A204.1 (cell line): ENCODE measurements around the gene USP33.
"Not testable (repeated sequence)": the region's sequence is repeated elsewhere in the genome, so short reads cannot be mapped to it uniquely, and the experiment has no call there.

Source experiments
- FAIRE-seq: peaks from 2 replicates; lab custom pipeline; 2012; peaks lifted over from hg19 to GRCh38; lab: Jason Lieb, UNC

Gene USP33

GRCh38 chr1:77739235-77739634 lies 20.4 kb downstream of the USP33 start:
- no peak for FAIRE-seq

- no peak for FAIRE-seq
Observed at GRCh38 chr1:77732090-77732489, 27.6 kb downstream of the USP33 start.

- no peak for FAIRE-seq
Observed at GRCh38 chr1:77725706-77726105, 33.9 kb downstream of the USP33 start.

- FAIRE-seq = no peak
Observed at GRCh38 chr1:77718181-77718580, 41.5 kb downstream of the USP33 start.

GRCh38 chr1:77716065-77716464 lies 43.6 kb downstream of the USP33 start:
- FAIRE-seq = no peak

GRCh38 chr1:77709727-77710126 lies 49.9 kb downstream of the USP33 start:
- no peak for FAIRE-seq

GRCh38 chr1:77706321-77706720 lies 53.3 kb downstream of the USP33 start:
- no peak for FAIRE-seq

GRCh38 chr1:77704736-77705135 lies 54.9 kb downstream of the USP33 start:
- FAIRE-seq = no peak

- FAIRE-seq = not testable (repeated sequence)
Observed at GRCh38 chr1:77699673-77700072, 60.0 kb downstream of the USP33 start.

GRCh38 chr1:77697441-77697840 lies 62.2 kb downstream of the USP33 start:
- no peak for FAIRE-seq

- FAIRE-seq = no peak
Observed at GRCh38 chr1:77688939-77689338, 70.7 kb downstream of the USP33 start.

- no peak for FAIRE-seq
Observed at GRCh38 chr1:77687519-77687906, 72.1 kb downstream of the USP33 start.

- no peak for FAIRE-seq
Observed at GRCh38 chr1:77686796-77687518, 72.7 kb downstream of the USP33 start.

GRCh38 chr1:77683160-77684148 lies 76.2 kb downstream of the USP33 start:
- no peak for FAIRE-seq

GRCh38 chr1:77682460-77683159 lies 77.0 kb downstream of the USP33 start, which contains the start of gene ZZZ3:
ZZZ3 (minus strand) TSS chr1:77682658; CDS start chr1:77633354, 49,304 bp downstream.
- peak; percentile 52 for FAIRE-seq

- no peak for FAIRE-seq
Observed at GRCh38 chr1:77680173-77680572, 79.5 kb downstream of the USP33 start.

- no peak for FAIRE-seq
Observed at GRCh38 chr1:77678660-77679610, 80.7 kb downstream of the USP33 start.

- FAIRE-seq = not testable (repeated sequence)
Observed at GRCh38 chr1:77674807-77675206, 84.8 kb downstream of the USP33 start.

GRCh38 chr1:77673716-77674355 lies 85.8 kb downstream of the USP33 start:
- FAIRE-seq = no peak

- no peak for FAIRE-seq
Observed at GRCh38 chr1:77673030-77673429, 86.6 kb downstream of the USP33 start.

GRCh38 chr1:77672374-77672773 lies 87.3 kb downstream of the USP33 start:
- no peak for FAIRE-seq
